ENCODE measurements around the gene CCDC92. TPM values are rescaled to one million over a fixed set of nuclear protein-coding genes. Genes with fewer than 3 reads are reported as not detected.

CCDC92 gene
- total and polyA plus RNA-seq, 10 of the 15 experiments (the other 5 are each of a cell fraction or from before 2014, with no cell fraction given): 0.53 to 11.8 (median 4.2) TPM

DNA sequence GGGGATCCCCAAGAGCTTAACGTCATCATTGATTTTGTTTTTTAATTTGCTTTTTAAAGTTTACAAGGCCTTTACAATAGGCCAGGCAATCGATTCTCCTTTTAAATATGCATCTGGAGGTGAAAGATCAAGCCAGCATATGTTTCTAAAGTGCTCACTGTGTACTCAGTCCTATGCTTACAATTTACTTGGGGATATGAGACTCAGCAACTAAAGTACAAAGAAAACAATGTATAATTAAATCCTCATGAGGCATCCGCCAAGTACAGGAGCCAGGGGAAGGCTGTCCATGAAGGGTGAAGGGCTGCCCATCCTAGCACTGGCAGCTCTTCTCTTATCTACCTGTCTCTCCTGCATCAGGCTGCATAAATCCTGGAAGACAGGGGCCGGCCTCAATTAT, 11.8 kb downstream of the CCDC92 start (continued):
- TF ChIP-seq ATF3 (IDR thresholded peaks at IDR 0.05; ENCODE audit: borderline replicate concordance, extremely low read depth, low read depth, low read length): no peak
- no peak for TF ChIP-seq HSF1 (IDR thresholded peaks at IDR 0.05; ENCODE audit: low read depth, low read length)
- no peak for TF ChIP-seq CREM (IDR thresholded peaks at IDR 0.05; ENCODE audit: low read depth)
- no peak for TF ChIP-seq POLR2AphosphoS2 (IDR thresholded peaks at IDR 0.05; ENCODE audit: low read depth, low read length)
- no peak for TF ChIP-seq E4F1 (IDR thresholded peaks at IDR 0.05; ENCODE audit: borderline replicate concordance, partially characterized antibody)
- TF ChIP-seq CUX1 (IDR thresholded peaks at IDR 0.05; ENCODE audit: insufficient replicate concordance, low read depth, low read length): no peak
- no peak for TF ChIP-seq SMAD5 (IDR thresholded peaks at IDR 0.05; ENCODE audit: low read depth)
- TF ChIP-seq MXI1 (IDR thresholded peaks at IDR 0.05; ENCODE audit: low read depth, low read length): no peak
- TF ChIP-seq CBX3 (IDR thresholded peaks at IDR 0.05; ENCODE audit: borderline replicate concordance, low read depth): no peak

Data from GM12878 (cell line).